NCI-H146 treated with DMSO at 0.1 percent for 48 hours (cell line): ENCODE results near the gene FLG.
A peak's percentile ranks its signal among the peaks of the same experiment; 100 is the strongest.
"Not testable (repeated sequence)": the region's sequence is repeated elsewhere in the genome, so short reads cannot be mapped to it uniquely, and the experiment has no call there.

Experiments
- DNase-seq: peaks from one replicate; lab custom pipeline; 2025; ENCODE audit not compliant: unreplicated experiment; lab: John Stamatoyannopoulos, UW

The FLG gene

DNA sequence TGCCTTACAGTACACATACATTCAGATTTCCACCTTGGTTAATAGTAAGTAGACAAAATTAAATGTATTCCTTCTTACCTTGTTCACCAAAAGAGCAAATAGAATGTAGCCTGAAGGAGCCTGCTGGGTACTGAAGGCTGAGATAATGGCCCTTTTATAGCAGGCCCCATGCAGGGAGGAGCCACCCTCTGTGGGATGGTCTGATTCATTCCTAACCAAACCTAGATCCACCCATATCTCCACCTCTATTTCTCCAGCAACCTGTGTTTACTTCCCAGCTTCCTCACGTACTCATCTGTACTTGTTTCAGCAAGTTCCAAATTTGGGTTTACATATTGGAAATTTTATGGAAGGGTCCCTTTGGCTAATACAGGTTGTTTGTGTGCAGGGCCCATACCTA lies at the start of gene FLG:
Gene FLG (minus strand): TSS at position 129 of the 400 bp plus-strand sequence. CDS start 9,783 bp downstream, outside the sequence.
- DNase-seq = no peak

DNA sequence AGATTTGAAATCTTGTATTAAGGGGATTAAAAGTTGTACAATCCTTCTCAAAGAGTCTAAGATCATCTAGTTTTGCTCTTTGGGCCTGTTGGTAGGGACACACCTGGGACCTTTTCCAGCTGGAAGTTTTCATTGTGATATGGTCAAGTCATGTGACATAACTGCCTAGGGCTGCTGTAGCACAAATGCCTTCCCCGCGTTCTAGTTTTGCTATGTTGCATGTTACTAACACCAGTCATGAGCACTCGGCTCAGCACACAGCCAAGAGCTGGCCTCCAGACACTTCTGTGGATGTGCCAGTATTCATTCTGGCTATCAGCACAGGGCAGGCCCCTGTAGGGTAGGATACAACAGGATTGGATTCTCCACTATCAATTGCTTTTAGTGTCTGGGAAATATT lies 49.4 kb upstream of the FLG start:
- no peak for DNase-seq

DNA sequence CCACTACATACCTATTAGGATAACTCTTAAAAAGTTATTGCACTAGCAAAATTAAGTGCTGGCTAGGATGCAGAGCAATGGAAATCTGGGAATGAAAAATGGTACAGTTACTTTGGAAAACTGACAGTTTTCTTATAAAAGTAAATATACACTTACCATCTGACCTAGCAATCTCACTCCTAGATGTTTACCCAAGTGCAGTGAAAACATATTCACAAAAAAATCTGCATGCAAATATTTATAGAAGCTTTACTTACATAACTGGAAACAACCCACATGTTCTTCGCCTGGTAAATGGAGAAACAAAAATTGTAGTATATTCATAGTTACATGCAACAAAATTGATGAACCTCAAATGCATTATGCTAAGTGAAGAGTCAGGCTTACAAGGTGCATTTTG lies 47.6 kb upstream of the FLG start:
- no peak for DNase-seq

DNA sequence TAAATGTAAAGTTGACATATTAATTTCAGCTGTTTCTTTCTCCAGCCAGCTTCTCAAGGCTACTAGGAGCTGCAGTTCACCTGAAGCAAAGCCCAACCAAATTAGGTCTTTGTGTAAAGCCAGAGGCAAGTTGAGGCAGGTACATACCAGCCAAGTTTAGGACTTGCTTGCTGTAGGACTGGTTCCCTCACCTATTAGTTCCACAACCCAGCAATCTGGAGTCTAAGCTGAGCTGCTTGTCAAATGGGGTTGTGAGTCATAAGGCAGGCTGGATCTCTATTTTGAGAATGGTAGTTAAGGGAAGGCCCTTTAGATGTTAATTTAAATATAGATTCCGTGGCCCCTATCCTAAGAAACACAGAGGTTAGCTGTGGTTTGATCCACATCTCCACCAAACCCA lies 42.4 kb upstream of the FLG start:
- no peak for DNase-seq

DNA sequence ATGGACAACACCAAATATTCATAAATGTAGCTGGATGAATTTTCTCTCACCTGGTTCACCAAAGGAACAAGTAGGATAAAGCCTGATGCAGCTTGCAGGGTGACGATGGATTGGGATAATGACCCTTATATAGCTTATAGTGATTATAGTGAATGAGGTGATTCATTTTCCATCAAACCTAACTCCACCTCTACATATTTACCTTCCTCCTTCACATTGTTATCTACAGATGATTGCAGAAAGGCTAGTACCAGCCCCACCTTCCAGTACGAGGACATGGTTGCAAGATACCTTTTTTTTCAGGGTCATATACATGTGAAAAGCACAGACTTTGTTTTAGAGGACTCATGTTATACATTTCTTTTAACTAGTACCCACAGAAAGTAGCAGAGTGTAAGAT lies 34.9 kb upstream of the FLG start, which contains the start of gene FLG2:
Gene FLG2 (minus strand): TSS at position 101 of the 400 bp plus-strand sequence. CDS start 1,122 bp downstream, outside the sequence.
- DNase-seq = no peak

DNA sequence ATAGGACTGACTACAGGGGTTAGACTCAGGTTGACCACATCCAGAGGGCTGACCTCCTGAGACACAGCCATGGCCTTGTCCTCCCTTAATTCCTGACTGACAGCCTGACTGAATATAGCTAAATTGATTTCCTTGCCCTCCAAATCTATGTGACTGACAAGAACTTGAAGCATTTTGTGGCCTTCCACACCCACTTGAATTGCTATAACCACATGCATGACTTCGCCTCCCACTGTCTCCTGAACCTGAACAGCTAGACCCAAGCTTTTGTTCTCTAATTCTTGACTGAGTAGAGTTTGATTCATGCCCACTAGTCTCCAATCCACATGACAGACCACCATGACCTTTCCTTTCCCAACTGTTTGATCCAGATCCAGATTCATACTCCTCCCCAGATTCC lies 31.7 kb upstream of the FLG start:
- no peak for DNase-seq

DNA sequence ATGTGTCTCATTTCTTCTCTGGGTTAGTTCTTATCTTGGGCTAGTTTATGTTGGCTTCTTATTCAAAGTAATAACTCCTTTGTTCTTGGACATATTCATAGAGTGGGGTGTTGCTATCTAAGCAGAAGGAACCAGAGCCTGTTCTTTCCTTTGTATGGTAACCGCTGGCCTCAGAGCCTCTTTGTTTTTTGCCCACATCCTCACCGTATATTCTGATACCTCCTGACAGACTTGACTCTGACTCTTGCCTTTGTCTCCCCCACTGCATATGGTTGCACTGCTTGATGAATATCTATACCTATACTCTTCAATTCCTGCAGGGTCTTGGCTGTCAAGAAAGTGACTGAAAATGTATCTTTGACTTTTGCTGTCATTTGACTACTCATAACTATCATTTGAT lies 24.6 kb upstream of the FLG start:
- no peak for DNase-seq

DNA sequence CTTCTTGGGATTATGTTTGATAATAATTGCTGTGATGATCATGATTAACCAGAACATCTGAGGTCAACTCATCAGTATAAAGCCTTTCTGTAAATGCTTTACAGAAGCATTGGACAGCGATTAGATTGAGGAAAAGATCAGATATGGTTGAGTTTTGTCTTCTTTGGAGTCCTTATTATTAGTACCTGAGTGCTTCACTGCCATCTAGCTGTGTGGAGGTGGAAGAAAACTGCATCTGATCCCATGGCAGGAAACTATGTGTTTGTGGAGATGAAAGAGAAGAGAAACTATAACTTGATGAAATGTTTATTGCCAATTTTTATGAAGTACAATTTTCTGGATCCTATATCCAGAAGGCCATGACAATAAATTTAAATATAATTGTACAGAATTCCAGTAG lies 23.4 kb upstream of the FLG start:
- DNase-seq = no peak

DNA sequence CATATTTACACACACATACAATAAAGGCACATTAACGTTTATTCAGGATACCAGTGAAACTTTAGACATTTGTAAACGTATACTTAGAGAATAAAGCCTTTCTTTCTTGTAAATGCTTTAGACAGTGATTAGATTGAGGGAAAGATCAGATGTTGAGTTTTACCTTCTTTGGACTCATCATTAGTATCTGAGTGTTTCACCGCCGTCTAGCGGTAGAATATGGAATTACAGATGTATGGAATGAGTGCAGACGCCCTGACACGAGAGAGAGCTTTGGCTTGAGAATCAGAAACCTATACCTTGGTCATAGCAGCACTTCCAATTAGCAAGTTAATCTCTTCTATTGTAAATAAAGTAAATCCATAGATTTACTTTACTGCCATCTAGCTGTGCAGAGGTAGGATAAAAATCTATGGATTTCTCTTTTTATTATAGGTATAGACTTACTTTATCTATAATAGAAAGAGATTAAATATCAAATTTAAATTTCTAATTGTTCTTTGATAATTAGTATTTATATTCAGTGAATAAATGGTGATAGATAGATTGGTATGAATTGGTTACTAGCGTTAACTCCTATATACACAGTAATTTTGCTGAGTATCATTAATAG lies 22.2 kb upstream of the FLG start:
- peak; percentile 15 for DNase-seq

DNA sequence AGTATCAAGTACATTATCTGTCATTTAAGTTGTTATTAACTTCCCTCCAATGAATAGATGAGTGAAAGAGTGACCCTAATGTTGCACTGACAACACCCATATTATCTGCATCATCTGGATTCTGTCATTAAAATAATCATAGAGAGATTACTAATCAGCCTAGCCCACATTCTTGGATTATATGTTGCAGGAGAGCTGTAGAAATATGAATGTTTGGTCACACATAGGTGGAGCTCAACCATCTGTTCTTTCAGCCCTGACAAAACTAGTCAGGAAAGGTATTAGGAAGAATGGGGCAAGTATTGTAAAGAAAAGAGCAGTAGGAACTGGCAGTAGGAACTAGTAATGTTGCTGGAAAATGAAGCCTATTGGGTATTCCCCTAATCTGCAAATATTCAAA lies 19.4 kb upstream of the FLG start:
- no peak for DNase-seq

DNA sequence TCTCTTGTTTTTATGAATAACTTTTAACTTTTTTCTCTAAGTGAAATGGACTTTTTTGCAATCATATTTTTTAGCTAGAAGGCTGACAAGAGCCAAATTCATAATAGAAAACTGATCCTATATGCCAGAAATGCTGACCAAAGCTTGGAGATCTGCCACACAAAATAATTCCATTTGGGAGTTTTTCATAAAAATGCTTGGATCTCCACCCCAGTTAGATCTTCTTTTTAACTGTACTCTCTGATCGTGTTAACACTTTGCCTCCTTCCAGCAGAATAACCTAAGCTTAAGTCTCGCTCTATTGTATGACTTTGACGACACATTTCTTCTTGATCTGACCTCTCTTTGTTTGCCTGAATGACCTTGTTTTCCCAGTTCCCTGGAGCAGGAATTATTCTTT lies 18.0 kb upstream of the FLG start:
- no peak for DNase-seq

DNA sequence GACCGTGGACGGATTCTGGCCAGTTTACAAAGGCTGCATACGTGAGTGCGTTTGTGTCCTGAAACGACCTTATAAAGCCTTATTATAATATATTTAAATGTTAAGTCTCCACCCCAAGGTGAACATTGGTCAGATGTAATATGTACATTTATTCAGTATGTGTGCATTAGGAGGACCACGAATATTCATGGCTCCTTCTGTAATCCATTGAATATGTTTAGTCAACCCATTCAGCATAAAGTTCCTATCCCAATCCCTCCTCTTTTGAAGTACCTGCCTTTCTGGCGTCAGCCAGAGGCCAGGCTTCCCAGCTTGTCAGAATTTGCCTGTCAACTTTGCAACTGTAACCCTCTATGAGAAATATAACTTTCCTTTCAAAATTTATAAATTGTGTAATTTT lies 10.4 kb upstream of the FLG start:
- DNase-seq = no peak

DNA sequence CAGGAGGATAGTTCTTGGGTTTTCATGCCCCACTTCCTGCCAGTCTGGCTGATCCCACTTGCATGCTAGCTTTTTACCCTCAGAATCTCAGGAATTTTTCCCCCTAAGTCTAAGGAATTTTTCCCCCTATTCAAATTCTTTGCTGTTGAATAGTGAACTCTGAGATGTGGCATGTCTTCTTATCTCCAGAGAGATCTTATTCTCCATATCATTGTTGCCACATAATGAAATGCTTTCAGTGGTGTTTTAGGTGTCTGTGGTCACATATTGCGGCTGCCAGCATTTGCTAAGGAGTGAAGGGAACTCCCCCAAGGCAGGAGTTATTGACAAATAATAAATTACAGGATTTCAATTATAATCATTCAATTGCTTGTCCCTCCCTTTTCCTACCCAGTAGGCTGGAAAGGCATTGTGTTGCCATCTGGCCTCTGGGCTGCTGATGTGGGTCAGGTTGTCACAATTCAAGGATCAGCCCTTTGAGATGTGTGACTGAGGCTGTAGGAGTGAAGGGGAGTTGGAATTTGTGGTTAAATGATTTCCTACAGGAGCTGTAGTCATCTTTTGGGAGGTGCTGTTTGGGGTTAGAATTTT lies 3.9 kb upstream of the FLG start:
- no peak for DNase-seq

DNA sequence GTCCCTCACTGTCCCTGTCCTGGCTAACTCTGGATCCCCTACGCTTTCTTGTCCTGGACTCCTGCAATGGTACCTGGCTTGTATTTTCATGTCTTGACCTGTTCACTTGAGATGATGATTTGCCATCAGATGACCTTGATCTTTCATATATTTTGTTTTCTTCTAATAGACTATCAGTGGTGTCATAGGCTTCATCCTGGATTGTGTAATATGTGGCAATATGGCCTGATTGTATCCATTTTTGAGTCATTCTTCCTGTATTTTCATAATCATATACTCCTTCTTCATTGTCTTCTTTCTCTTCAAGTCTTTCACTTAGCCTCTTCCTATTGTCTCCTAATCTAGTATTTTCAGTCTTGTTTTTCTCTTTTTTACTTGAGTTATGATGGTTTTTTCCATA lies 11.1 kb downstream of the FLG start:
- DNase-seq = no peak

DNA sequence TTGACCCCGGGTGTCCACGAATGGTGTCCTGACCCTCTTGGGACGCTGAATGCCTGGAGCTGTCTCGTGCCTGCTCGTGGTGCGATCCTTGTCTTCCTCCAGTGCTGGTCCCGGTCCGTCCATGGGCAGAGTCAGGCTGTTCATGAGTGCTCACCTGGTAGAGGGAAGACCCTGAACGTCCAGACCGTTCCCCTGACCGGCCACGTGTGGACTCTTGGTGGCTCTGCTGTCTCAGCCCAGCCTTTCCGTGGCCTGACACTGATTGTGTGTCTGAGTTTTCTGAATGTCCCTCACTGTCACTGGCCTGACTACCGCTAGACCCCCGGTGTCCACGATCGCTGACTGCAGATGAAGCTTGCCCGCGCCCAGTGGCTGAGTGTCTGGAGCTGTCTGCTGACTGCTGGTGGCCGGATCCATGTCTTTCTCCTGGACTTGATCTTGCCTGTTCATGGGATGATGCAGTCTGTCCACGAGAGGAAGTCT lies 11.7 kb downstream of the FLG start:
- no peak for DNase-seq

DNA sequence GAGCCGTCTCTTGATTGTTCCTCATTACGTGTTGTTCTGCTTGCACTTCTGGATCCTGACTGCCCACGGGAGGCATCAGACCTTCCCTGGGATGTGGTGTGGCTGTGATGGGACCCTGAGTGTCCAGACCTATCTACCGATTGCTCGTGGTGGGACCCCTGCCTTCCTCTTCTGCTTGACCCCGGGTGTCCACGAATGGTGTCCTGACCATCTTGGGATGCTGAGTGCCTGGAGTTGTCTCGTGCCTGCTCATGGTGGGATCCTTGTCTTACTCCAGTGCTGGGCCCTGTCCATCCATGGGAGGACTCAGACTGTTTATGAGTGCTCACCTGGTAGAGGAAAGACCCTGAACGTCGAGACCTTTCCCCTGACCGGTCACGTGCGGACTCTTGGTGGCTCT lies 12.9 kb downstream of the FLG start:
- DNase-seq = not testable (repeated sequence)

DNA sequence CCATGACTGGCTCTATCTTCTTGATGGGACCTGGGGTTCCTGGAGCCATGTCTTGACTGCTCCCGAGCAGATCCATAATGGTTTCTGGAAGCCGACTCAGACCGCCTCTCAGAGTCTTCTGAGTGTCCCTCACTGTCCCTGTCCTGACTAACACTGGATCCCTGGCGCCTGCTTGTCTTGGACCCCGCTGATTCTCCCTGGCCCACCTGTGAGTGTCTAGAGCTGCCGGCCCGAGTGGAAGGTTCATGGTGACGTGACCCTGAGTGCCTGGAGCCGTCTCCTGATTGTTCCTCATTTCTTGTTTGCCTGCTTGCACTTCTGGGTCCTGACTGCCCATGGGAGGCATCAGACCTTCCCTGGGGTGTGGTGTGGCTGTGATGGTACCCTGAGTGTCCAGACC lies 15.1 kb downstream of the FLG start:
- no peak for DNase-seq

DNA sequence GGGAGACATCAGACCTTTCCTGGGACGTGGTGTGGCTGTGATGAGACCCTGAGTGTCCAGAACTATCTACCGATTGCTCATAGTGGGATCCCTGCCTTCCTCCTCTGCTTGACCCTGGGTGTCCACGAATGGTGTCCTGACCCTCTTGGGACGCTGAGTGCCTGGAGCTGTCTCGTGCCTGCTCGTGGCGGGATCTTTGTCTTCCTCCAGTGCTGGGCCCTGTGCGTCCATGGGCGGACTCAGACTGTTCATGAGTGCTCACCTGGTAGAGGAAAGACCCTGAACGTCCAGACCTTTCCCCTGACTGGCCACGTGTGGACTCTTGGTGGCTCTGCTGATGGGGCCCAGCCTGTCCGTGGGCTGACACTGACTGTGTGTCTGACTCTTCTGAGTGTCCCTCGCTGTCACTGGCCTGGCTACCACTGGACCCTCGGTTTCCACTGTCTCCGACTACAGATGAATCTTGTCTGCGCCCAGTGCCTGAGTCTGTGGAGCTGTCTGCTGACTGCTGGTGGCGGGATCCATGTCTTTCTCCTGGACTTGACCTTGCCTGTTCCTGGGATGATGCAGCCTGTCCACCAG lies 15.6 kb downstream of the FLG start:
- not testable (repeated sequence) for DNase-seq

DNA sequence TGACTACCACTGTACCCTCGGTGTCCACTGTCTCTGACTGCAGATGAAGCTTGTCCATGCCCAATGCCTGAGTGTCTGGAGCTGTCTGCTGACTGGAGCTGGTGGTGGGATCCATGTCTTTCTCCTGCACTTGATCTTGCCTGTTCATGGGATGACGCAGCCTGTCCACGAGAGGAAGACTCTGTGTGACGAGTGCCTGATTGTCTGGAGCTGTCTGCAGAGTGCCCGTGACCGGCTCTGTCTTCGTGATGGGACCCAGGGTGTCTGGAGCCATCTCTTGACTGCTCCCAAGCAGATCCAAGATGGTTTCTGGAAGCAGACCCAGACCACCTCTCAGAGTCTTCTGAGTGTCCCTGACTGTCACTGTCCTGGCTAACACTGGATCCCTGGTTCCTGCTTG lies 16.3 kb downstream of the FLG start:
- not testable (repeated sequence) for DNase-seq

DNA sequence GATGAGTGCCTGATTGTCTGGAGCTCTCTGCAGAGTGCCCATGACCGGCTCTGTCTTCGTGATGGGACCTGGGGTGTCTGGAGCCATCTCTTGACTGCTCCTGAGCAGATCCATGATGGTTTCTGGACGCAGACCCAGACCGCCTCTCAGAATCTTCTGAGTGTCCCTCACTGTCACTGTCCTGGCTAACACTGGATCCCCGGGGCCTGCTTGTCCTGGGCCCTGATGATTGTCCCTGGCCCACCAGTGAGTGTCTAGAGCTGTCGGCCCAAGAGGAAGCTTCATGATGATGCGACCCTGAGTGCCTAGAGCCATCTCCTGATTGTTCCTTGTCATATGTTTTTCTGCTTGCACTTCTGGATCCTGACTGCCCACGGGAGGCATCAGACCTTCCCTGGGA lies 17.1 kb downstream of the FLG start:
- DNase-seq = not testable (repeated sequence)

DNA sequence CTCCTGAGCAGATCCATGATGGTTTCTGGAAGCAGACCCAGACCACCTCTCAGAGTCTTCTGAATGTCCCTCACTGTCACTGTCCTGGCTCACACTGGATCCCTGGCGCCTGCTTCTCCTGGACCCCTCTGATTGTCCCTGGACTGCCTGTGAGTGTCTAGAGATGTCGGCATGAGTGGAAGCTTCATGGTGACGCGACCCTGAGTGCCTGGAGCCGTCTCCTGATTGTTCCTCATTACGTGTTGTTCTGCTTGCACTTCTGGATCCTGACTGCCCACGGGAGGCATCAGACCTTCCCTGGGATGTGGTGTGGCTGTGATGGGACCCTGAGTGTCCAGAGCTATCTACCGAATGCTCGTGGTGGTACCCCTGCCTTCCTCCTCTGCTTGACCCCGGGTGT lies 18.9 kb downstream of the FLG start:
- not testable (repeated sequence) for DNase-seq

DNA sequence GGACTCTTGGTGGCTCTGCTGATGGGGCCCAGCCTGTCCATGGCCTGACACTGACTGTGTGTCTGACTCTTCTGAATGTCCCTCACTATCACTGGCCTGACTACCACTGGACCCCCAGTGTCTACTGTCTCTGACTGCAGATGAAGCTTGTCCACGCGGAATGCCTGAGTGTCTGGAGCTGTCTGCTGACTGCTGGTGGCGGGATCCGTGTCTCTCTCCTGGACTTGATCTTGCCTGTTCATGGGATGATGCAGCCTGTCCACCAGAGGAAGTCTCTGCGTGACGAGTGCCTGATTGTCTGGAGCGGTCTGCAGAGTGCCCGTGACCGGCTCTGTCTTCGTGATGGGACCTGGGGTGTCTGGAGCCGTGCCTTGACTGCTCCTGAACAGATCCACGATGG lies 20.3 kb downstream of the FLG start:
- DNase-seq = not testable (repeated sequence)
